NK-92 (cell line): Measurements from ENCODE around the gene F2RL3.

ENCODE experiments used
- DNase-seq: peaks from one replicate; lab custom pipeline; 2025; ENCODE audit not compliant: unreplicated experiment; lab: John Stamatoyannopoulos, UW

Gene F2RL3

DNA sequence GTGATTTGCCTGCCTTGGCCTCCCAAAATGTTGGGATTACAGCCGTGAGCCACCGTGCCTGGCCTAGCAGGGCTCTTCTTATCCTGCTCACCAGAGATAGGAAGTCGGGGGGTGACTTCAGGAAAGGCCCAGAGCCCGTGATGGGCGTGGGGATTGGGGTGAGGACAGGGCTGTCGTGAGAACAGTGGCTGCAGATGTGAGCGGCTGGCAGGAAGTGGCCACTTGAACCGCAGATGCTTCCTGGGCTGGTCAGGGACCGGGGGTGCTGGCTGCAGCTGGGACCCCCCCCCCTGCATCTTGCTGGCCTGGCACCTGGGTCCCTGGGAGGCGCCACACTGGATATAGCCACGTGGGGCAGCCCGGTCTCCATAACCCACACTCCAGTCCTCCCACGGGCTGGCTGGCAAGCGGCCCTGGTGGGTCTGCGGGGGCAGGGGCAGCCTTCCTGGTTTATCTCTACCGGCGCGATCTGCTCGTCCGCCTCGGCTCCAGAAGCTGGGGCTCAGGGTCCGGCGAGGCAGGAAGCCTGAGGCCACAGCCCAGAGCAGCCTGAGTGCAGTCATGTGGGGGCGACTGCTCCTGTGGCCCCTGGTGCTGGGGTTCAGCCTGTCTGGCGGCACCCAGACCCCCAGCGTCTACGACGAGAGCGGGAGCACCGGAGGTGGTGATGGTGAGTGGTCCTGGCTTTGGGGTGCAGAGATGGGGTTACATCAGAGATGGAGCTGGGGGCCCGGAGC is at the start of gene F2RL3:
Gene F2RL3 (plus strand): TSS at position 371 of the 737 bp plus-strand sequence. CDS start 191 bp downstream, at position 562.
- no peak for DNase-seq

DNA sequence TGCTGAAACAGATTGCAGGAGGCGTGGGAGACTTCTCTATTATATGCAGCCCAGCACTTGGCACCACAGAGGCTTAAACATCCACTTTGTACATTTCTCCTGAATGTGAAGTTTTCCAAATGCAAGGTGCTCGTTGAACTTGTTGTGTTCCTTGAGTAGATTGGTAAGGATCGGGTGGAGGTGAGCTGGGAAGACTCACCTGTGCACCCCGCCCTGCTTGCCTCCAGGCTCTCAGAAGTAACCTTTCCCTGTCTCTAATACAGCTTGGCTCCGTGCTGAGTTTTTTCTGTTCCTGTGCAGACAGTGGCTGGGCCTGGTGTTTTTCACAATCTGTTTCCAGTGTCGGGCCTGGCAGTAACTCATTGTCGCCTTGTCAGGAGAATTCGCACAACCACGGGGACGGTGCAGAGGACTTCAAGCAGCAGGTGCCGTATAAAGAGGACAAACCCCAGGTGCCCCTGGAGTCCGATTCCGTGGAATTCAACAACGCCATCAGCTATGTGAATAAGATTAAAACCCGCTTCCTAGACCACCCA is 47.3 kb upstream of the F2RL3 start:
- DNase-seq: no peak

DNA sequence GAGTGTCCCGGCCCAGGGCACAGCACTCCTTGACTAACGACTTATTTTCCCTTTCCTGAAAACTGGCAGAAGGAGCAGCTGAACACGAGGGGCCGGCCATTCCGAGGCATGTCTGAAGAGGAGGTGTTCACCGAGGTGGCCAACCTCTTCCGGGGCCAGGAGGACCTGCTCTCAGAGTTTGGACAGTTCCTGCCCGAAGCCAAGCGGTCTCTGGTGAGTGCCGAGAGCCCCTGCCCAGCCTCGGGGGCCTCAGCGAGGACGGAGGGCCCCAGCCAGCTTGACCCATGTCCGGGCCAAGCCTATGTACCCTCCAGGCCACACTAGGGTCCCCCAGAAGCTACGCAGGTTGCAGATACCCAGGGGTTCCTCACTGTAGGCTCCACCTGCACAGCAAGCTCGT is 41.9 kb upstream of the F2RL3 start:
- no peak for DNase-seq

DNA sequence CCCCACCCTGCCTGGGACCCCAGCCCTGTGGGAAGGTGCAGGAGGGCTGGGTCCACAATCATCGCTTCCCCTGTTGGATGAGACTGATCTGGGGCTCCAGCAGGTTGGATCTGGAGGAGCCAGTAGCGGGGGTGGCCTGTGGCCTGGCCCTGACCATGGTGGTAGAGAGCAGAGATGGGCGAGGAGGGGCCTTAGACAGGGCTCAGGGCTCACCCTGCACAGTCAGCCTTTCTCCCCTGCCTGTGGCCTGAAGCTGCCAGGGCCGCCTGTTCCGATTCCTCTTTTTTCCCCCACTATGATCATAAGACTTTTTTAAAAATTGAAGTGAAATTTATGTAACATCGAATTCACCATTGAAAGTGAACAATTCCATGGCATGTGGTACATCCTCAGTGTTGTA is 41.4 kb upstream of the F2RL3 start:
- DNase-seq: no peak

DNA sequence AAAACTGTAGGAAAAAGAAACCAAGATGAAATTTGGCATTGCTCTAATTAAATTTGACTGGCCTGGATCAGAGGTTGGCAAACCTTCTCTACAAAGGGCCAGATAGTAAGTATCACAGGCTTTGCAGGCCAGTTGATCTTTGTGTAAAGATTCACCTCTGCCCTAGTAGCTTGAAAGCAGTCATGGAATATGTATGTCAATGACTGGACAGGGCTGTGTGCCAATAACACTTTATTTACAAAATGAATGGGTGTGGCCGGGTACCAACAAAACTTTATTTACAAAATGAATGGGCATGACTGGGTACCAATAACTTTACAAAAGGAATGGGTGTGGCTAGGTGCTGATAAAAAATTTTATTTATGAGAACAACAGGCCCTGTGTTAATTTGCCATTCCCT is 39.6 kb upstream of the F2RL3 start:
- DNase-seq: no peak

DNA sequence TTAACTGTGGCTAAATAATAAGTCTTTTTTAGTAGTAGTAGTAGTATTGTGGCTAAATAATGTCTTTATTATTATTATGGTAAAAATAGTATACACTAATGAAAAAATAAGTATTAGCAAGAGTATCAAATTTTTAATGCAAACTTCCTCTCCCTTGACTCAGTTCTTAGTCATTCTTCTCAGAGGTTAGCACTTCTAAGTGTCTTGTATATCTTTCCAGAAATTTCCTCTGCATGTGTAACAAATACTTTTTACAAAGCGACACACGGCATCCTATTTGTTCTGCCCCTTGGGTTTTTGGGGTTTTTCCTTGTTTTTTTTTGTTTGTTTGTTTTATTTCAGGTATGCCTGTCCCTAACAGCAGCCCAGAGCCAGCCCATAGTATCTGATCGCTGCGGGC is 38.7 kb upstream of the F2RL3 start:
- no peak for DNase-seq

DNA sequence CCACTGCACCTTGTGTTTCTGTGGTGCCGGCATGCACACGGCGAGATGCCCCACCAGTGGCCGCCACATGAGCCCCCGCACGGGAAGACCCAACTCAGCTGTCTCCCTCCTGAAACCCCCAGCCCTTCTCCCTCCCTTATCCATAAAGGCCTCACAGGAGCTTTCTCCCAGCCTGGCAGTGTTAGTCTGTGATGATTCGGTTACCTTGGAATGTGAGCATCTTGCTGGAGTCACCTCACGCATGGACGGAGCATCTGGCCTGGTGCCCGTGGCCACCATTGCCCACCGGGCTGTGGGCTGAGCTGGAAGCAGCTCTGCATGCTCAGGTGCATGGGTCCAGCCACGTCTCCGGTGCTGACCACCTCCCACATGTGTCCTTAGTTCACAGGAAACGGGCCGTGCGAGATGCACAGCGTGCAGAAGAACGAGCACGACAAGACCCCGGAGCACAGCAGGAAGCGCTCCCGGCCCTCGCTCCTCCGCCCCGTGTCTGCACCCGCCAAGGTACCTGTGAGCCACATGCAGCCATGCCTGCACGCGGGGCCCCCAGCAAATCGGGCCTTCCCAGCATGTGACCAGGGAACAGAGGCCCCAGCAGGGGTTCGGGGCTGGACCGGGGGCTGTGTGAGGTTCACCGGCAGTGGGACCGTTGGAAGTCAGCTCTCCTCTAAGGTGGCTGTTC is 37.6 kb upstream of the F2RL3 start:
- DNase-seq: no peak

DNA sequence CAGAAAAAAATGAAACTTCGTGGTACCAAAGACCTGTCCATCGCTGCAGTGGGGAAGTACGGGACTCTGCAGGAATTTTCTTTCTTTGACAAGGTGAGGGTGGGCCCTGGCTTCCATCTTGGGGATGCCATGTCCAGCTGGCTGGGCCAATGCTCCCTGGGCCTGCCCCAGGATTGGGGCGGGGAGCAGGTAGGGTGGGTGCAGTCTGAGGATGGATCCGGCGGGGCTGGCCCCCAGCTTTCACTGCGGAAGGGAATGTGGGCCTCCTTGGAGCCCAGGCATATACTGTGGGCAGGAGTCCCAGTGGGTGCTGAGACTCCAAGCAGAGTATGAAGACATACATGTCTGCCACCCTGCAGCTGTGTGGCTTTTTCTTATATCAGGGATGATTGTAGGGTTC is 35.7 kb upstream of the F2RL3 start:
- DNase-seq: no peak

DNA sequence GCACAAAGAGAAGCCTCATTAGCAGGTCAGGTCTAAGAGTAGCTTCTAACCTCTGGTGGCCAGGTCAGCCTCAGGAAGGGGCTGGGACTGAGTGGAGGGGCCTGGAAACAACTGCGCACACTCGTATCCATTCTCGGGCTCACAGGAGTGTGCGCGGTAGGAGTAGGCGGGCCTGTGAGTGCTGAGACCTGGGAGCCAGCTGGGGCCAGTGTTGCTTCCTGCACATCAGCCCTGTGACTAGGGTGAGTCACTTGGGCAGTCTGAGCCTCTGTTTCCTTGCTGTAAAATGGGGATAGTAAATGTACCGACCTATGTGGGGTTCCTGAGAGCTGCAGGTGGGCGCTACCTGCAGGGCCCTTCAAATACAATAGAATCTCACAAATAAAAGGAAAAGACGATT is 32.7 kb upstream of the F2RL3 start:
- DNase-seq: no peak

DNA sequence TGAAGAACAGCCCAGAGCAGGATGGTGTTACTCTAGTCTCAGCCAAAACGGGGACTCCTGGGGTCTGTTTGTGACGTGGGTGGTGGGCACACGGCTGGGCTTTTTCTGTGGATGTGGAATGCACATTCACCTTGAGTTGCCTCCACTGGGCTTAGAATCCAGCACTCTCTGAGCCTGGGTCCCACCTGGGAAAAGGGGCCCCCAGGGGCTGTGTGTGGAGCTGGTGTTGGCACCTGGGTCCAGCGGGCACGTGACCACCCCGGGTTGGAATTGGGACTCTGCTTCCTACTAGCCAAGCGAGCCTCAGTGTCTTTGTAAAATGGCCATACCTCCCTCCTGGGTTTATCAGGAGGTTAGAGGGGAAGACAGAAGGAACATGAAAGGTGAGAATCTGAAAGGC is 29.2 kb upstream of the F2RL3 start:
- DNase-seq: no peak

DNA sequence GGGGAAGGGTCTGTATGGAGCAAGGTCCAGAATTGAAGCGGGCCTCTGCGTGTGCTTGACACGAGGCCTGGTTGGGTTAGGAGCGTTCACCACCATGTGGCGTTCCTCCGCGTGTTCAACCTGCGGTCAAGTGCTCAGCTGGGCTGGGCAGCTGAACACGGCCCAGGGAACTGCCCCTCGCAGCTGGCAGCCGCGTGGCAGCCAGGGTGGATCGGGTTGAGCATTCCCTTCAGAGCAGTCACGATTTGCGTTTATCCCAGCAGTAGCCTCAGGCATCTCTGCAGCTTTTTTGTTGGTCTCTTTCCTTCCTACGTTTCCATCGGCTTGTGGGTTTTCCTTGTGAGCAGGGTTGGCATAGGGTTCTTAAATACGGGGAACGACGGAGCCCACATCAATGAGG is 28.7 kb upstream of the F2RL3 start:
- DNase-seq: no peak

DNA sequence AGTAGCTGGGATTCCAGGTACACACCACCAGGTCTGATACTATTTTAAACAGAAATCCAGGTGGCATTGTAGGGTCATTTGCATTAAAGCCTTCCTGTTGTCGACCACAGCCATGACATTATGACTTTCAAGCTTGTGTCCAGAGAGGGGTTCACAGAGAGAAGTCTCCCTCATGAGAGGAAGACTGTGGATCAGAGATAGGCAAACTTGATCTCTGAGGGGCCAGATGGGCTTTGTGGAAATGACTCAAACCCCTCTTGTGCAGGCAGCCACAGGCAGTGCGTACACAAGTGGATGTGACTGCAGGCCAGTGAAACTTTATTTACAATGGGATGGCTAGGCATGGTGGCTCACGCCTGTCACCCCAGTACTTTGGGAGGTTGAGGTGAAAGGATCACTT is 27.8 kb upstream of the F2RL3 start:
- no peak for DNase-seq

DNA sequence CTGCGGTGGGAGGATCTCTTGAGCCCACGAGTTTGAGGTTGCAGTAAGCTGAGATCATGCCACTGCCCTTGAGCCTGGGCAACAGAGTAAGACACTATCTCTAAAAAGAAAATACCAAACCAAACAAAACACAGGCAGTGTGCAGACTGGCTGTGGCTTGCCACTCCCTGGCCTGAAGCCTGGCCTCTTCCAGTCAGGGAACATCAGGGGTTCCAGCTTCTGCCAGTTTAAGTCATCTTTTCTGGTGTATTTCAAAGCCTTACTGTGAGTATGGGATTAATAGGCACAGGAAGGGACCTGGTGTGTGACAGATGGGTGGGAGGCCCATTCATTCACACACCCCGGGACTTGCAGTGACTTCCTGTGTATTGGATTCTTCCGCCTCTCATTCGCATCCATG is 27.0 kb upstream of the F2RL3 start:
- DNase-seq: no peak

DNA sequence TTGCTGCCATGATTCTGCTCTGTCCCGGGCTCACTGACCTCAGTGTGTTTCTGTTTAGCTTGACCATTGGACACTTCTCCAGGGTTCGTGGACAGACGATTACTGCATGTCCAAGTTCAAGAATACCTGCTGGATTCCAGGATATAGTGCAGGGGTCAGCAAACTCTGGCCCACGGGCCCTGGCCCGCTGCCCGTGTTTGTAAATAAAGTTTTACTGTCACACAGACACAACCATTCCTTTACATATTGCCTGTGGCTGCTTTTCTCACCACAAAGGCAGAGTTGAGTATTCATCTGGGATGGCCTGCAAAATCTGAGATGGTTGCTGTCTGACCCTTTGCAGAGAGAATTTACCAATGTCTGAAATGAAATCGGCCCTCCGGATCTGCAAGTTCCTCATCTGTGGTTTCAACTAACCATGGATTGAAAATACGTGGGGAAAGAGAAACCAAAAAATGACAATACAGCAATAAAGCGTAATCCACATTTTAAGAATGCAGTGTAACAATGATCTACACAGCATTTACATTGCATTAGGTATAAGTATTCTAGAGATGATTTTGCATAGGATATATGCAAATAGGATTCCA is 25.9 kb upstream of the F2RL3 start:
- no peak for DNase-seq

DNA sequence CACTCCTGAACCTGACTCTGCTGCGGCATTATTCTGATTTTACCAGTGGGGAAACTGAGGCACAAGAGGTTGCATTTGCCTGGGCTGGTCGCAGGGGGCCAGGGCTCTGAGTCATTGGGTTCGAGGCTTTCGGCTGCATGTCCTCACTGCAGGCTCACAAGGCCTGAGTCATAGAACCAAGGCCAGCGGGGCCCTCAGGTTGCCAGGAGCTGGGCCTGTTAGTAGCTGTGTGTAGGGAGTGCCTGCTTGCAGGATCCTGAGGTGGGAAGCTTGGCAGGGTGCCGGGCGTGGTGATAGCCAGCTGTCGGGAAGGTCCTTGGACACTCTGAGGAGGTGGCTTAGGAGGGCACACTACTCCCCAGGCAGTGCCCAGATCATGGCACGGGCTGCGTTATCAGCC is 21.6 kb upstream of the F2RL3 start:
- DNase-seq: no peak

DNA sequence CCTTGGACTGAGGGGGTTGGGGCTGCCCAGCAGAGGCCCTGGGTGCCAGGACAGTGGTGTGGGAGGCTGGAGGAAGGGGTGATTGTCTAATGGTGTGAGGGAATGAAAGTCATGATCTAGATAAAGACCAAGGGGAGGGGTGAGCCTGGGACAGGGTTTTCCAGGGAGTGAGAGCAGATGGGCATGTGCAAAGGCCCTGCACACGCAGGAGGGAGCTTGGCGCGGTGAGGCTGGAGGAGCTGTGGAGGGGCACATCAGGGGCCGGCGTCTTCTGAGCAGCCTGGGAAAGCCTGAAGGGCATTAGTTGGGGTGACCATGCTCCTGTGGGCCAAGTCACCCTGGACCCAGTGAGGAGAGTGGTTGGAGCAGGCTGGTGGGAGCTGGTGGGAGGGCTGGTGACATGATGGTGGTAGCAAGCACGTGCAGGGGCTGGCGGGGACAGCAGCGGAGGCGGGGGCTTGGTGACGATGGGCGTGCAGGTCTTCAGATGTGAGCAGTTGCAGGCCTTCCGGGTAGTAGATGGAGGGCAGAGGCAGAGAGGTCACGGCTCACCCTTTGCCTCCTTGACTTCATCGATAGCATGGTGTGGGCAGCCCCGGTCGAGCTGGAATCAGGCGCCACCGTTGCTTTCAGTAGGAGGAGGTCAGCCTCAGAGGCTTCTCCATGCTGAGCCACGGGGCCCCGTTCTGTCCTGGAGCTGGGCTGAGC is 20.2 kb upstream of the F2RL3 start:
- no peak for DNase-seq

DNA sequence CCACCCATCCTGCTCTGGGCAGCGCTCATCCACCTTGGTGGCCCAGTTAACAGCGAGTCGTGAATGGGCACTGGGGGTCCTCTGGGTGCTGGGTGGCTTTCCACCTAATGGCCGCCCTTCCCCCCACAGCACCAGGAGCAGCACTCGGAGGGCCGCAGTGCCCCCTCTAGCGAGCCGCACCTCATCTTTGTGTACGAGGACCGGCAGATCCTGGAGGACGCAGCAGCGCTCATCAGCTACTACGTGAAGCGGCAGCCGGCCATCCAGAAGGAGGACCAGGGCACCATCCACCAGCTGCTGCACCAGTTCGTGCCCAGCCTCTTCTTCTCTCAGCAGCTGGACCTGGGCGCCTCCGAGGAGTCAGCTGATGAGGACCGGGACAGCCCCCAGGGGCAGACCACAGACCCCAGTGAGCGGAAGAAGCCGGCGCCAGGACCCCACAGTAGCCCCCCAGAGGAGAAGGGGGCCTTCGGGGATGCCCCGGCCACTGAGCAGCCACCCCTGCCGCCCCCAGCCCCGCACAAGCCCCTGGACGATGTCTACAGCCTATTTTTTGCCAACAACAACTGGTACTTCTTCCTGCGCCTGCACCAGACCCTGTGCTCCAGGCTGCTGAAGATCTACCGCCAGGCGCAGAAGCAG is 19.3 kb upstream of the F2RL3 start:
- no peak for DNase-seq

DNA sequence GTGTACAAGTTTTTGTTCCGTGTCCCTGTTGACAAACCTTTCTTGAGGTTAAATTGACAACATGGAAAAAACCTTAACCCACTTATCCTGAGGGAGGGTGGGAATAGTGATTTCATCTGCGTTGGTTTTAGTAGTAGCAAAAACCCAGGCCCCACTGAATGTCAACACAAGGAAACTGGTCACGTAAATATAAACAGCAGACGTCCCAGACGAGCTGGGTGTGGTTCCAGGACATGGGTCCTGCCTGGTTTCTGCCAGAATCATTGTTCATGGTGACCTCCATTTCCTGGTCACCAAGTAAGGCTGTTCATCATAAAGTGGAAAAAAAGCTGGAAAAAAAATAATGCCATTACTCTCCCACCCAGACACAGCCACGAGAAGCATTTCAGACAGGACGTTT is 16.9 kb upstream of the F2RL3 start:
- no peak for DNase-seq

DNA sequence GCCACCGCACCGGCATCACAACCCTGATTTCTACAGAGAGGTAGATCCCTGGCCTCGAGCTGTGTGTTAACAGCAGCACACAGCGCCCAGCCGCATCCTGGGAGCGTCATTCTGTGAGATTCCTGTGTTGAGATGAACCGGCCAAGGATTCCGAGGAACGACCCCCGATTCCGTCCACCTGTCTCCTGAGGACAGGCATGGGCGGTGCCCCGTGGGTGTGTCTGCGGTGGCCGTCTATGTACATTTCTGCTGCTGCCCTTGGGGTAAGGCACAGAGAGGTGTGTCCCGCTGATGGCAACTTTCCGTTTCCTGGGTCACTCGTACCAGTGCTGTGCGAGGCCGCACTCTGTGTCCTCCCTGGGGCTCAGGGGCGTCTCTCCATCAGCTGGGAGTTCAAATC is 16.1 kb upstream of the F2RL3 start:
- no peak for DNase-seq

DNA sequence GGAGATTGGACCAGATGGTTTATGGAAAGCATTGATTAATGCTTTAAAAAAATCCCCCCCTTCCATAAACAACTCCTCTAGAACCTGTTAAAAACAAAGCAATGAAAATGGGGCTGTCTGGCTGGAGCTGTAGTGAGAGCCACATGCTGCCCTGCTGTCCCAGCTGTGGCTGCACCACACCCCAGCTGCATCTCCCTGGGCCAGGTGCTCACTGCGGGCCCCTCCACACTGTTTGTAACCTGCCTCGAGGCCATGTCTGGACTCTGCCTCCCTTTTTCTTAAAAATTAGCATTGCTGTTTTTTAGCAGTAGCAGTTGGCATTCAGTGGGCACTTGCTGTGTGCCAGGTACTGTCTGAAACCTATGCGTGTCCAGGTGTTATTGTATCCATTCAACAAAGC is 15.2 kb upstream of the F2RL3 start:
- DNase-seq: no peak
